Heart left ventricle (tissue), 13 donors: ENCODE results near the gene TOP3B.

ENCODE experiments used
- CTCF ChIP-seq, 12 donors: fragments of 200-600 bp; sonication (generic) in 4 of 12; IDR thresholded peaks; one replicate each; pipeline versions ENCODE4 v1.5.0 to v1.8.0; 2018 to 2022; ENCODE audit warnings: antibody characterized with exemption in 12 of 12, mild to moderate bottlenecking in 5 of 12
- POLR2A ChIP-seq, 2 donors: fragments of 450-650 bp; IDR thresholded peaks; one replicate each; pipeline ENCODE4 v1.6.1; 2017; ENCODE audit warnings: antibody characterized with exemption in 2 of 2, mild to moderate bottlenecking in 2 of 2, moderate library complexity in 2 of 2
- donor health status: ischemic (EF 13 %, LVEDD 7.1; RV severe dilation, severe dysfunction).
- donor health status: DM: no; HTN: yes; CAD: no.
- donor health status: DM: no; HTN: no; CAD: no.
- donor health status: ischemic (EF 25% LVEDD 6.9; RV normal size, moderate dysfunction).
- donor health status: ischemic (EF 25% LVEDD 5.7; RV mildly dilated, moderate dysfunction).
- donor health status: ischemic (EF 35%, LVEDD 5.7; RV mildly dilated, moderate dysfunction).
- donor health status: nonischemic (EF 11% LVEDD 7.7; RV severe dilation, severe dysfunction).
- donor health status: DM: yes; HTN: yes; CAD: no.
- donor health status: PGD.
- donor health status: ischemic (EF 29% LVEDD 5.4; RV normal size, mild dysfunction).
- donor health status: nonischemic (EF 23%, LVEDD 6.1; RV moderate dilation, normal function).

GRCh38 chr22:21937821-21938070 is 44.8 kb downstream of the TOP3B start:
- no peak for TF ChIP-seq CTCF (IDR thresholded peaks at IDR 0.05)
- no peak for TF ChIP-seq POLR2A (IDR thresholded peaks at IDR 0.05)
